ENCODE measurements around the gene PDXP.

Gene PDXP

GRCh38 chr22:37618072-37618656 lies 40.4 kb upstream of the PDXP start:
- H3K36me3 ChIP-seq (ENCODE audit: control insufficient read depth in 1 of 2, insufficient read depth in 2 of 2, low read depth in 1 of 2, low read length in 2 of 2) = peaks cover 67 to 80% of the 10 kb centered on the region in 2 experiments

DNA sequence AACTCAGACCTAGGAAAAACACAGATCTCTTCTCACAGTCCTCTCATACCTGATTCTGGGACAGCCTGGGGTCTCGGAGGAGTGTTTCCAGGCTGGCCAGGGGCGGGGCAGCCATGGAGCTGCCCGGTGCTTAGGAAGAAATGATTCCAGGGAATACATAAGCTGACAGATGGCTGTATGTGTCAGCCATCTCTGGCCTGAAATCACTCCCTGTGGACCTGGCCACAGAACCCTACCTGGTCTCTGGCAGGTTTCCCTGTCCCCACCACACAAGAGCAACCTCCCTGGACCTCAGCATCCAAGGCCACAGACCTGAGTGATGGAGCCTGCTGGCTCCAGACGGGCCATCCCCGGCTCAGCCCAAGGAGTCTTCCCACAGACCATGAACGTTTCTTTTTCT lies 39.8 kb upstream of the PDXP start:
- Histone ChIP-seq H3K27me3 (ENCODE audit: control insufficient read depth in 1 of 2, insufficient read depth in 1 of 2, low read length in 2 of 2) (no peaks in the 10 kb centered on the region), H2AK5ac (ENCODE audit: low read length, severe bottlenecking) (no peak overlapping the region), H2BK15ac (ENCODE audit: low read depth, poor library complexity, severe bottlenecking) (no peak overlapping the region), H3K27ac (ENCODE audit: low read length, poor library complexity, severe bottlenecking) (no peak overlapping the region), H2BK5ac (ENCODE audit: low read depth, low read length, poor library complexity, severe bottlenecking) (no peak overlapping the region), H3K9ac (ENCODE audit: low read length) (no peak overlapping the region), H3K4me2 (ENCODE audit: low read length, poor library complexity, severe bottlenecking) (no peak overlapping the region), H2BK120ac (ENCODE audit: low read depth, low read length) (no peak overlapping the region), H3K4me3 (ENCODE audit: insufficient read depth in 1 of 2, low read depth in 1 of 2, low read length in 2 of 2) (no peak overlapping the region), H3K4me1 (ENCODE audit: control insufficient read depth, insufficient read depth, low read depth, low read length) (peaks cover 3% of the 10 kb centered on the region), H4K91ac (ENCODE audit: low read length) (no peak overlapping the region), H4K8ac (ENCODE audit: low read length) (no peak overlapping the region), H2BK12ac (ENCODE audit: low read length in 2 of 2) (no peak overlapping the region), H3K14ac (ENCODE audit: low read length in 2 of 2) (no peak overlapping the region), H3K79me1 (replicated peaks; ENCODE audit: low read length, poor library complexity, severe bottlenecking) (peaks cover 24% of the 10 kb centered on the region), H3K18ac (ENCODE audit: low read depth in 1 of 2, low read length in 2 of 2) (no peak overlapping the region), H3K9me3 (ENCODE audit: control insufficient read depth, low read length) (no peaks in the 10 kb centered on the region), H2AFZ (ENCODE audit: low read depth, low read length) (no peak overlapping the region), H3K23ac (ENCODE audit: low read length in 2 of 2) (no peak overlapping the region), H3K36me3 (ENCODE audit: control insufficient read depth in 1 of 2, insufficient read depth in 2 of 2, low read depth in 1 of 2, low read length in 2 of 2) (peaks cover 69 to 82% of the 10 kb centered on the region in 2 experiments), H3K4ac (ENCODE audit: low read depth in 1 of 2, low read length in 2 of 2) (no peak overlapping the region)
- WGBS = 94% methylated on average over 6 of the region's 6 CpGs
- no peak for DNase-seq

More at GRCh38 chr22:37618072-37618656, 40.4 kb upstream of the PDXP start:
- no peak for DNase-seq
- no peak overlapping the region for H3K27ac ChIP-seq (ENCODE audit: low read length, poor library complexity, severe bottlenecking)
- H3K18ac ChIP-seq (ENCODE audit: low read depth in 1 of 2, low read length in 2 of 2) = no peak overlapping the region
- H4K8ac ChIP-seq (ENCODE audit: low read length) = no peak overlapping the region
- no peak overlapping the region for H2BK5ac ChIP-seq (ENCODE audit: low read depth, low read length, poor library complexity, severe bottlenecking)
- H3K9me3 ChIP-seq (ENCODE audit: control insufficient read depth, low read length) = no peaks in the 10 kb centered on the region
- no peak overlapping the region for H3K4ac ChIP-seq (ENCODE audit: low read depth in 1 of 2, low read length in 2 of 2)
- H3K4me1 ChIP-seq (ENCODE audit: control insufficient read depth, insufficient read depth, low read depth, low read length) = no peaks in the 10 kb centered on the region
- no peaks in the 10 kb centered on the region for H3K27me3 ChIP-seq (ENCODE audit: control insufficient read depth in 1 of 2, insufficient read depth in 1 of 2, low read length in 2 of 2)
- no peak overlapping the region for H2AFZ ChIP-seq (ENCODE audit: low read depth, low read length)
- H3K14ac ChIP-seq (ENCODE audit: low read length in 2 of 2) = no peak overlapping the region
- H3K4me3 ChIP-seq (ENCODE audit: insufficient read depth in 1 of 2, low read depth in 1 of 2, low read length in 2 of 2) = no peak overlapping the region
- no peak overlapping the region for H2BK12ac ChIP-seq (ENCODE audit: low read length in 2 of 2)
- no peak overlapping the region for H3K4me2 ChIP-seq (ENCODE audit: low read length, poor library complexity, severe bottlenecking)
- H2BK15ac ChIP-seq (ENCODE audit: low read depth, poor library complexity, severe bottlenecking) = no peak overlapping the region
- no peak overlapping the region for H4K91ac ChIP-seq (ENCODE audit: low read length)
- H2BK120ac ChIP-seq (ENCODE audit: low read depth, low read length) = no peak overlapping the region
- WGBS = 97% methylated on average over 14 of the region's 14 CpGs
- H3K79me1 ChIP-seq (replicated peaks; ENCODE audit: low read length, poor library complexity, severe bottlenecking) = peaks cover 22% of the 10 kb centered on the region
- no peak overlapping the region for H3K23ac ChIP-seq (ENCODE audit: low read length in 2 of 2)
- H2AK5ac ChIP-seq (ENCODE audit: low read length, severe bottlenecking) = no peak overlapping the region
- no peak overlapping the region for H3K9ac ChIP-seq (ENCODE audit: low read length)

- 98% methylated on average over 7 of the region's 7 CpGs for WGBS
- Histone ChIP-seq H3K4me1 (ENCODE audit: control insufficient read depth, insufficient read depth, low read depth, low read length) (peaks cover 11% of the 10 kb centered on the region), H2BK5ac (ENCODE audit: low read depth, low read length, poor library complexity, severe bottlenecking) (no peak overlapping the region), H2BK15ac (ENCODE audit: low read depth, poor library complexity, severe bottlenecking) (no peak overlapping the region), H3K27ac (ENCODE audit: low read length, poor library complexity, severe bottlenecking) (no peak overlapping the region), H3K23ac (ENCODE audit: low read length in 2 of 2) (peak overlapping the region in 1 of 2 experiments; percentile 16), H3K79me1 (replicated peaks; ENCODE audit: low read length, poor library complexity, severe bottlenecking) (peaks cover 21% of the 10 kb centered on the region), H3K4me2 (ENCODE audit: low read length, poor library complexity, severe bottlenecking) (no peak overlapping the region), H2AK5ac (ENCODE audit: low read length, severe bottlenecking) (no peak overlapping the region), H2AFZ (ENCODE audit: low read depth, low read length) (no peak overlapping the region), H3K27me3 (ENCODE audit: control insufficient read depth in 1 of 2, insufficient read depth in 1 of 2, low read length in 2 of 2) (no peaks in the 10 kb centered on the region), H4K91ac (ENCODE audit: low read length) (no peak overlapping the region), H2BK12ac (ENCODE audit: low read length in 2 of 2) (no peak overlapping the region), H3K36me3 (ENCODE audit: control insufficient read depth in 1 of 2, insufficient read depth in 2 of 2, low read depth in 1 of 2, low read length in 2 of 2) (peaks cover 69 to 81% of the 10 kb centered on the region in 2 experiments), H3K18ac (ENCODE audit: low read depth in 1 of 2, low read length in 2 of 2) (no peak overlapping the region), H3K9ac (ENCODE audit: low read length) (no peak overlapping the region), H3K4me3 (ENCODE audit: insufficient read depth in 1 of 2, low read depth in 1 of 2, low read length in 2 of 2) (no peak overlapping the region), H3K14ac (ENCODE audit: low read length in 2 of 2) (no peak overlapping the region), H3K9me3 (ENCODE audit: control insufficient read depth, low read length) (no peaks in the 10 kb centered on the region), H2BK120ac (ENCODE audit: low read depth, low read length) (no peak overlapping the region), H4K8ac (ENCODE audit: low read length) (no peak overlapping the region), H3K4ac (ENCODE audit: low read depth in 1 of 2, low read length in 2 of 2) (no peak overlapping the region)
- DNase-seq = no peak
Observed at GRCh38 chr22:37619991-37620390, 38.5 kb upstream of the PDXP start.

DNA sequence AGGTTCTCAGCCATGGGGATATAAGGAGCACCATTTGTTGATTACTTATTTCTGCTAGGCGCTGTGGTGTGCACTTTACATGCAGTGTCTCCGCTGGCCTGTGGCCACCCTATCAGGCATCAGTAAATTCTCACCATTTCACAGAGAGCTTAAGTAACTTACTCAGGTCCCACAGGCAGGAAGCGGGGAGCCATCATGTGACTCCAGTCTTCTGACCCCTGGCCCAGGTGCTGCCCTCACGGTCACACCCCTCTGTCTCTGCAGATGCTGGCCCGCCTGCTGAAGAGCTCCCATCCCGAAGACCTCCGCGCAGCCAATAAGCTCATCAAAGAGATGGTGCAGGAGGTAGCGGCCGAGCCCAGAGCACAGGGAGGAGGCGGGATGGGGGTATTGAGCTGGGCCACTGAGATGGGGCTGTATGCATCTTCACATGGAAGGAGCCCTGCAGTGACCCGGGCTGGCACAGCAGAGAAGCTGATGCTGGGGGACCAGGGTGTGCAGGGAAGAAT lies 37.1 kb upstream of the PDXP start:
- no peak overlapping the region for H2BK120ac ChIP-seq (ENCODE audit: low read depth, low read length)
- no peak overlapping the region for H3K4ac ChIP-seq (ENCODE audit: low read depth in 1 of 2, low read length in 2 of 2)
- H2AFZ ChIP-seq (ENCODE audit: low read depth, low read length) = no peak overlapping the region
- H3K4me2 ChIP-seq (ENCODE audit: low read length, poor library complexity, severe bottlenecking) = no peak overlapping the region
- no peak overlapping the region for H3K23ac ChIP-seq (ENCODE audit: low read length in 2 of 2)
- H3K79me1 ChIP-seq (replicated peaks; ENCODE audit: low read length, poor library complexity, severe bottlenecking) = peaks cover 20% of the 10 kb centered on the region
- H2BK15ac ChIP-seq (ENCODE audit: low read depth, poor library complexity, severe bottlenecking) = no peak overlapping the region
- H4K8ac ChIP-seq (ENCODE audit: low read length) = no peak overlapping the region
- no peak overlapping the region for H4K91ac ChIP-seq (ENCODE audit: low read length)
- H3K14ac ChIP-seq (ENCODE audit: low read length in 2 of 2) = no peak overlapping the region
- no peaks in the 10 kb centered on the region for H3K27me3 ChIP-seq (ENCODE audit: control insufficient read depth in 1 of 2, insufficient read depth in 1 of 2, low read length in 2 of 2)
- H2AK5ac ChIP-seq (ENCODE audit: low read length, severe bottlenecking) = no peak overlapping the region
- no peak overlapping the region for H2BK5ac ChIP-seq (ENCODE audit: low read depth, low read length, poor library complexity, severe bottlenecking)
- no peak overlapping the region for H3K9ac ChIP-seq (ENCODE audit: low read length)
- DNase-seq = no peak
- no peak overlapping the region for H2BK12ac ChIP-seq (ENCODE audit: low read length in 2 of 2)
- H3K27ac ChIP-seq (ENCODE audit: low read length, poor library complexity, severe bottlenecking) = no peak overlapping the region
- 95% methylated on average over 12 of the region's 12 CpGs for WGBS
- no peaks in the 10 kb centered on the region for H3K9me3 ChIP-seq (ENCODE audit: control insufficient read depth, low read length)
- H3K4me1 ChIP-seq (ENCODE audit: control insufficient read depth, insufficient read depth, low read depth, low read length) = peaks cover 22% of the 10 kb centered on the region
- peaks cover 65 to 87% of the 10 kb centered on the region in 2 experiments for H3K36me3 ChIP-seq (ENCODE audit: control insufficient read depth in 1 of 2, insufficient read depth in 2 of 2, low read depth in 1 of 2, low read length in 2 of 2)
- no peak overlapping the region for H3K4me3 ChIP-seq (ENCODE audit: insufficient read depth in 1 of 2, low read depth in 1 of 2, low read length in 2 of 2)
- H3K18ac ChIP-seq (ENCODE audit: low read depth in 1 of 2, low read length in 2 of 2) = no peak overlapping the region
